Adrenal gland (tissue), 5 donors: ENCODE results near the gene ACKR2.

Experiments
- POLR2A ChIP-seq, 2 donors: fragments of 450-650 bp; IDR thresholded peaks; one replicate each; pipeline ENCODE4 v1.6.1; 2017; ENCODE audit warnings: antibody characterized with exemption in 2 of 2, mild to moderate bottlenecking in 2 of 2, moderate library complexity in 1 of 2
- TF ChIP-seq, protein P1 (sequence below), 6 experiments: fragments of 450-650 bp in 4 of 6; fragments of 200-600 bp in 2 of 6; sonication (generic) in 1 of 6; IDR thresholded peaks; 1 replicate in 5 of 6; 2 replicates in 1 of 6; pipeline versions ENCODE4 v1.5.1 to v1.8.0; 2016 to 2021; ENCODE audit warnings: antibody characterized with exemption in 6 of 6, mild to moderate bottlenecking in 2 of 6, moderate library complexity in 1 of 6
- donor health status: DM: no; HTN: no; CAD: no.

DNA sequence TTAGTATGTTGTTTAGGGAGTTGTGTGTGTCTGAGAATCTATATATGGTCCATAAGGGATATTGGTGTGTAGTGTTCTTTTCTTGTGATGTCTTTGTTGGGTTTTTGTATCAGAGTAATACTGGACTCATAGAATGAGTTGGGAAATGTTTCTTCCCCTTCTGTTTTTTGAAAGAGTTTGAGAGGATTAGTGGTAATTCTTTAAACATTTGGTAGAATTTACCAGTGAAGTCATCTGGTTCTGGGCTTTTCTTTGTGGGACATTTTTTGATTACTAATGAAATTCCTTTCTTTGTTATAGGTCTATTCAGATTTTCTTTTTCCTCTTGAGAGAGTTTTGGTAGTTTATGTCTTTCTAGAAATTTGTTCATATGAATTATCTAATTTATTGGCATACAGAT lies 16.9 kb downstream of the ACKR2 start:
- TF ChIP-seq, protein P1, sequence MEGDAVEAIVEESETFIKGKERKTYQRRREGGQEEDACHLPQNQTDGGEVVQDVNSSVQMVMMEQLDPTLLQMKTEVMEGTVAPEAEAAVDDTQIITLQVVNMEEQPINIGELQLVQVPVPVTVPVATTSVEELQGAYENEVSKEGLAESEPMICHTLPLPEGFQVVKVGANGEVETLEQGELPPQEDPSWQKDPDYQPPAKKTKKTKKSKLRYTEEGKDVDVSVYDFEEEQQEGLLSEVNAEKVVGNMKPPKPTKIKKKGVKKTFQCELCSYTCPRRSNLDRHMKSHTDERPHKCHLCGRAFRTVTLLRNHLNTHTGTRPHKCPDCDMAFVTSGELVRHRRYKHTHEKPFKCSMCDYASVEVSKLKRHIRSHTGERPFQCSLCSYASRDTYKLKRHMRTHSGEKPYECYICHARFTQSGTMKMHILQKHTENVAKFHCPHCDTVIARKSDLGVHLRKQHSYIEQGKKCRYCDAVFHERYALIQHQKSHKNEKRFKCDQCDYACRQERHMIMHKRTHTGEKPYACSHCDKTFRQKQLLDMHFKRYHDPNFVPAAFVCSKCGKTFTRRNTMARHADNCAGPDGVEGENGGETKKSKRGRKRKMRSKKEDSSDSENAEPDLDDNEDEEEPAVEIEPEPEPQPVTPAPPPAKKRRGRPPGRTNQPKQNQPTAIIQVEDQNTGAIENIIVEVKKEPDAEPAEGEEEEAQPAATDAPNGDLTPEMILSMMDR (IDR thresholded peaks at IDR 0.05): no peak
- no peak for TF ChIP-seq POLR2A (IDR thresholded peaks at IDR 0.05)
